Measurements from ENCODE around the gene NTM.

NTM gene

DNA sequence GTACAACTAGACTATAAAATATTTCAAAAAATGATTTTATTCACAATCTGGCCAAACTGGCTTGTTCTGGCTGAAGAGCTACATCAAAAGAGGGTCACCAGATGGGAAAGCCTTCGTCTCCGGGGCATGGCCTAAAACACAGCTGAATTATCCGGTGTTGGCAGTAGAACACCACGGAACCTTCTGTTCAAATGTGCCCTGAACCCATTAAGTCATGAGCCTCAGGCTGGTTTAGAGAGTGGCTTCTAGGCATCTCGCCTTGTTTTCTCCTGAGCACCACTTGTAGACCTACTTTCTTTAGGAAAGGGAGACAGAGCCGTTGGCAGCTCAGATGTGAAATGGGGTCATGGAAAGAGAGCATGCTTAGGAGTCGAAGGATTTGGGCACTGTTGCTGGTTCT lies 890.2 kb downstream of the NTM start:
- DNase-seq: no peak

GRCh38 chr11:132263241-132263640 lies 892.8 kb downstream of the NTM start:
- DNase-seq: no peak

- DNase-seq: no peak
Observed at GRCh38 chr11:132263875-132264274, 893.5 kb downstream of the NTM start.

DNA sequence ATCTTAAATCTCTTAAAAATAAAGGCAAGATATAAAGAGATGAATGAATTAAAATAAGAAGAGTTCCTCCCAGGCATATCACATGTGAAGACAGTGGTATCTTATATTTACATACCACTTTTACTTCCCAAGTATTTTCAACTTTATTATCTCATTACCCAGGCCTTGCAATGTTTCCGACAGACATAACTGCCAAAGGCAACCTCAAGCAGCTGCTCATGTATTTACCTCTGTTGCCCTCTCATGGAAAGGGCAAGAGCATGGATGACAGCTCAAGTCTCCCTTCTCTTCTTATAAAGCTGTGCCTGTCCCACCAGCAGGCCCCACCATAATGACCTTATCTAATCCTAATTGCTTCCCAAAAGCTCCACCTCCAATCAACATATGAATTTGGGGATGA lies 894.2 kb downstream of the NTM start:
- no peak for DNase-seq

DNA sequence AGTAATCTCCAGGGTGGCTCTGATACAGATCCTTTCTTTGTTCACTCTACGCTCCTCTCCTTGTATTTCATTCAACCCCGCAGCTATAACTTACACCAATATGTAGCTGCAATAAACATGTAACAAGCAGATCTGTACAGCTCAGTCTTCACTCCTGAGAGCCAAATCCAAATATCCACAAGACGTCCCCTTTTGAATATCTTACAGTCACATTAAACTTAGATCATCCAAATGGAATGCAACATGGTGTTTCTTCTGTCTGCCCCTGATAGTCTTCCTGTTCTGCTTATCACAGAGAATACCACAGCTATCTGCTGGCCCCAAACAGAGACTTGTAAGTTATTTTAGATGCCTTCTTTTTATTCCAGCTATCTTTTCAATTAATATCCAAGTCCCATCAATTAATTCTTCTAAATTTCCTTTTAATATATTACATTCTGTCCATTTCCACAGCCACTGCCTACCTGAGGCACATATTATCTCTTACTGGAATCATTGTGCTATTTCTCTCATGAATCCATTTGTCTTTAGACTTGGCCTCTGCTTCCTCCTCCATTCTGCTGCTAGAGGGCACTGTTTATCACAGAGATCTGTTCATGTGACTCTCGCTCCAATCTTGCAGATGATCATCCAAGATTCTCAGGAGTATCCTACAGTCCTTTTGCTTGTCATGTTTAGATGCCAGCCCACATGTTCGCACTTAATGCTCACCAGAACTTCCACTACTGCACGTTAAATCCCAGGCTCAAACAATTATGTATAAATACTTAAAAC lies 908.6 kb downstream of the NTM start:
- DNase-seq: no peak

DNA sequence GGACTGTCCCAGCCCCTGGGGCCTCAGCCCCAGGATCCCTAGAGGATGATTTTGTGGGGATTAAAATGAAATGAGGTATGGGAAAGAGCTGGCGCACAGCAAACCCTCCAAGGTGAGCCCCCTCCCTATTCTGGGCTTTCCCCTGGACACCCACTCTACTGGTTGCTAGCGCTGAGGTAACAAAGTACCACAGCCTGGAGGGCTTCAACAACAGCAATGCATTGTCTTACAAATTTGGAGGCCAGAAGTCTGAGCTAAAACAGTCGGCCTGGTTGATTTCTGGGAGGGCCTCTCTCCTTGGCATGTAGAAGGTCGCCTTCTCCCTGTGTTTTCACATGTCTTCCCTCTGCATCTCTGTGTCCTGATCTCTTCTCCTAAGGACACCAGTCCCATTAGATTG lies 913.6 kb downstream of the NTM start:
- DNase-seq: no peak

DNA sequence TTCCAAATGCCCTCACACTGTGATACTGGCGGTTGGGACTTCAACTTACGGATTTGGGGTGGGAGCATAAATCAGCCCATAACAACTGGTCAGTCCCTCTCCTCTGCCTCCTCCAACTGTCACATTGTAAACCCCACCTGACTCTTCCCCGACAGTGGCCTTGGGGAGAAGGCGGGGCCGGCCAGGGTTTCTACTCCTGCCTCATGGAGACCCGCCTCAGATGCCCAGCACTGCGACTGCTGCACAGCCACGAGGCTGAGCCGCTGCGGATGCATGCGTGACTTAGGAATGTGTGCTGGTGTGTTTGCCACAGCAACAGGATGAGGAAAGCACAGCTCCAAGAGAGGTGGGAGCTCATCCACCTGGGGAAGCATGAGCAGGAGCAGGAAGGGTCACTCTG lies 914.2 kb downstream of the NTM start:
- DNase-seq: no peak

GRCh38 chr11:132285631-132286030 lies 915.2 kb downstream of the NTM start:
- DNase-seq: no peak

- DNase-seq: no peak
Observed at GRCh38 chr11:132286106-132286505, 915.7 kb downstream of the NTM start.

DNA sequence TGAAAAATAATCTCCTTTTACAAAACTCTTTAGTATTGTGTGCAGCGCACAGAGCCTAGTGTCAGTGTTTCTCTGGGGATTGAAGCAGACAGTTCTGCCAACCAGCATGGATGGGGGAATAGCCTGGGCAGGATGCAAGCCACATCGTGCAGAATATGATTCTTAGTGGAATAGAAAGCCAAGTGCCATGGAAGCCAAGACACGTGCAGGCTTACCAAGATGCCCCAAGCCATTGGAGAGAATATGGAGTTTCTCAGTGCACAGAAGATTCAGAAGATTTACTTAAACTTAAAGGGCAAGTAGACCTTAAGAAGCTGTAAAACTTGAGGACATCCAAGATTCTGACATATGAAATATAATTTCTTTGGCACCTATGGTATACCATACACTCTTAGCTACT lies 917.6 kb downstream of the NTM start:
- no peak for DNase-seq

DNA sequence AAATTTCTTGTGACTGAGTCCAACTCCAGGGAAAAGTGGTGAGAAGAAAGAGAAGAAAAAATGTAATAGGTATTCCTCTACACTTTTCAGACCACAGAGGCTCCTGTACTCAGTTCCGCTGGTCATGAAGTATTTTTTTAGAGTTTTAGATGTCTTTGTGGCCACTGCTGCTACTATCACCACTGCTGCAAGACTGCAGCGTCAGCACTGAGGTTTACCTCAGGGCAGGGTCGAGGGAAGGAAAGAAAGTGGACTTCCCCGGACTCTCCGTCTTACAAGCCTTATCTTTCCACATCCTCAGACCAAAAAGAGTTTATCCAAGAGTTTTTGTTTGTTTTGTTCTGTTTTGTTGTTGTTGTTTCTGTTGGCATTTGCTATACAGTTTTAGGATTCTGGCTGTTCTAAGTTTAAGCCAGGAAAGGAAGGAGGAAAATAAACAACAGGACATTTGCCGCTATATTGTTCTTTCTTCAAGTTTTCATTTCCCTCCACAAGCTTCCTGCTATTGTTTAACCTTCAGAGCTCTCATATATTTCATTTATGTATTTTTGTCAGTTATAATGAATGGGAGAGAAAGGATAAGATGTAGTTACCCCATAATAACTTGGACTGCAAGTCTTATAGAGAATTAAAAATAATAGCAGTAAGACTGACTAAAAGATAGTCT lies 919.3 kb downstream of the NTM start:
- no peak for DNase-seq

GRCh38 chr11:132293586-132293985 lies 923.2 kb downstream of the NTM start:
- no peak for DNase-seq

- no peak for DNase-seq
Observed at GRCh38 chr11:132296946-132297610, 926.7 kb downstream of the NTM start.

- DNase-seq: no peak
Observed at GRCh38 chr11:132298357-132298756, 927.9 kb downstream of the NTM start.

- DNase-seq: no peak
Observed at GRCh38 chr11:132300283-132300682, 929.9 kb downstream of the NTM start.

GRCh38 chr11:132301465-132301864 lies 931.0 kb downstream of the NTM start:
- no peak for DNase-seq

DNA sequence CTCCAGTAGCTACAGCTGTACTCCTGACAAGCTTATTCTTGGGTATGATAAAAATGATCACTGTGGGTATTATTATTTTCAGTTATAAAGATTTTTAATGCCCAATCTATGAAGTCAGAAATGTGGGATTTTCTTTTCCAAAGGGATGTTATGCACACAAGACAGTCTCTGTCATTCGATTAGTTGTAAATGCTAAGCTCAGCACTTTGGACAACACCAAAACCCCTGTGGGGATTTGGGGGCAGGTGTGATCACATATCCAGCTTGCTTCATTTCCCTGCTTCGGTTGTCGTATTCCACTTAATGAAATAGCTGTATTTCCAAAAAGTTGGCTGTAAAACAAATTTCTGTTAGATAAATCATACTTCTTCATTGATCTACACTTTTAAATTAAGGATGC lies 931.5 kb downstream of the NTM start:
- no peak for DNase-seq

GRCh38 chr11:132307309-132308020 lies 937.0 kb downstream of the NTM start:
- no peak for DNase-seq

GRCh38 chr11:132310390-132311375 lies 940.3 kb downstream of the NTM start:
- DNase-seq: no peak

DNA sequence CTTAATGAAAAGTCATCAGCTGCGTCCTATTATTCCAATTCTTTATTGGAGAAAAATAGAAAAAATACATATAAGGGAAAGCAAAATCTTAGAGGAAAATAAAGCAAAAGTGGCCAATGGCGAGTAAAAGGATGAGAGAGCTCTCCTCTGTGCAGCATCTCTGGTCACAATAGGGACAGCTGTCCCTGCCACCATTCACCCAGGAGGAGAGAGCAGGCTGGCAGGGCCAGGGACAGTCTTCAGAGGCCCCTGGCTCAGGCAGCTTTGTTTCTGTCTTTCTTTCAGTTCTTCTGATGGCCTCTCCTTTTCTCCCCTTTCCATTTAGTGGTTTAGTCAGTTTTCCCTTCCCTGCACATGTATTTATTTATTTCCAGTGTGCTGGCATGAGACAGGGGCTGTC lies 941.3 kb downstream of the NTM start:
- DNase-seq: no peak

- no peak for DNase-seq
Observed at GRCh38 chr11:132312161-132312560, 941.7 kb downstream of the NTM start.

DNA sequence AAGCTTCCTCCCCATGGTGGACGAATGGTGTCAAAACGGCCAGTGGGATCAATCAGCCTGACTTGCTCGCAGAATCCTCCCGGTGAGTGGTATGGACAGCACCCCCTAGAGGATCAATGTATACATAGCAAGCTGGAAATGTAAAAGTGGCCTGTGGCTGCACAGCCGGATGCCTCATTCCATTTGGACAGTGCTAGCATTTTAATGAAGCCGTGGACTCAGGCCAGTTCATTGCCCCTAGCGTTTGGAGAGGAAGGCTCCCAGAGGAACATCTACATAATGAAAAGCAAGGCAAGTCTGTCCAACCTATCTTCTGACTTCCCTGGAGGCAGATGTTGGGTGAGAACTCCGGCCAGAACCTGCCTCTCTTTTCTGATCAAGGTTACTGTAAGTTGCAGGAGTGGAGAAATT lies 942.3 kb downstream of the NTM start:
- no peak for DNase-seq

Measured in DMS 273 treated with DMSO at 0.1 percent for 48 hours (cell line).